IMR-90 (cell line): Measurements from ENCODE around the gene RET. TPM values are rescaled to one million over a fixed set of nuclear protein-coding genes. Genes with fewer than 3 reads are reported as not detected.

Experiments
- ATAC-seq: fragments of 200-7000 bp; cut with Tn5 transposase; 2 replicates; pipeline ENCODE4 v1.9.1; 2020; ENCODE audit warnings: low read depth, mild to moderate bottlenecking, moderate library complexity
- BruUV-seq: library from RNA; stranded (reverse); fragments of 400-500 nt; replicated peaks from 2 replicates; lab custom pipeline; 2021; lab: Mats Ljungman, UMichigan
- CTCF ChIA-PET: fragments of 300-600 bp; formaldehyde crosslinking; extraction: SDS; loops from one replicate; lab custom pipeline; 2021; ENCODE audit warnings: antibody characterized with exemption; lab: Yijun Ruan, JAX
- POLR2A ChIA-PET: fragments of 300-600 bp; sonication (Branson Sonifier 250); formaldehyde crosslinking; loops from one replicate; lab custom pipeline; 2022; ENCODE audit warnings: antibody characterized with exemption; ENCODE audit not compliant: unreplicated experiment; lab: Charles Lee
- DNase-seq: peaks from one replicate; pipeline ENCODE4 v3.0.0; 2013
- H2AFZ ChIP-seq: replicated peaks from 2 replicates; pipeline ENCODE3; 2013; ENCODE audit warnings: low read length, mild to moderate bottlenecking; ENCODE audit not compliant: poor library complexity
- H2AK5ac ChIP-seq: 2 replicates; pipeline ENCODE4 v1.6.1; 2013; ENCODE audit warnings: low read depth, low read length, inconsistent platforms
- H2AK9ac ChIP-seq: replicated peaks from 2 replicates; pipeline ENCODE3; 2013; ENCODE audit warnings: mild to moderate bottlenecking, low read depth, low read length, moderate library complexity; ENCODE audit not compliant: poor library complexity
- H2BK120ac ChIP-seq: 2 replicates; pipeline ENCODE4 v1.6.1; 2013; ENCODE audit warnings: low read depth, low read length, inconsistent platforms
- H2BK15ac ChIP-seq: 3 replicates; pipeline ENCODE4 v1.6.1; 2013; ENCODE audit warnings: low read depth, low read length, inconsistent platforms
- H2BK20ac ChIP-seq: 2 replicates; pipeline ENCODE4 v1.6.1; 2013; ENCODE audit warnings: low read depth, mild to moderate bottlenecking, inconsistent platforms, low read length, moderate library complexity
- H2BK5ac ChIP-seq: 2 replicates; pipeline ENCODE4 v1.6.1; 2013; ENCODE audit warnings: mild to moderate bottlenecking, low read depth, low read length, inconsistent platforms; ENCODE audit not compliant: poor library complexity, severe bottlenecking
- H3K14ac ChIP-seq: replicated peaks from 2 replicates; pipeline ENCODE4 v1.6.1; 2013; ENCODE audit warnings: low read depth, low read length, inconsistent platforms
- H3K18ac ChIP-seq: 2 replicates; pipeline ENCODE4 v1.6.1; 2013; ENCODE audit warnings: low read depth, low read length, control low read depth
- H3K23ac ChIP-seq: 2 replicates; pipeline ENCODE4 v1.6.1; 2013; ENCODE audit warnings: low read depth, low read length, inconsistent platforms
- H3K27ac ChIP-seq: 2 replicates; pipeline ENCODE4 v1.5.1; 2013; ENCODE audit warnings: mild to moderate bottlenecking, control low read depth, low read length; ENCODE audit not compliant: insufficient read depth
- H3K27me3 ChIP-seq: 2 replicates; pipeline ENCODE4 v1.6.1; 2013; ENCODE audit warnings: low read length; ENCODE audit not compliant: control insufficient read depth, insufficient read depth
- H3K36me3 ChIP-seq: 2 replicates; pipeline ENCODE4 v1.6.1; 2013; ENCODE audit warnings: low read length, mixed read lengths; ENCODE audit not compliant: control insufficient read depth, insufficient read depth
- H3K4ac ChIP-seq: 2 replicates; pipeline ENCODE4 v1.6.1; 2013; ENCODE audit warnings: low read depth, low read length, inconsistent platforms
- H3K4me1 ChIP-seq: 2 replicates; pipeline ENCODE4 v1.6.1; 2013; ENCODE audit warnings: low read length, mixed read lengths; ENCODE audit not compliant: control insufficient read depth, insufficient read depth
- H3K4me2 ChIP-seq: 2 replicates; pipeline ENCODE4 v1.6.1; 2013; ENCODE audit warnings: low read depth, mild to moderate bottlenecking, control low read depth, low read length, moderate library complexity
- H3K4me3 ChIP-seq: 2 replicates; pipeline ENCODE4 v1.5.1; 2013; ENCODE audit warnings: low read depth, mild to moderate bottlenecking, control low read depth, low read length, moderate library complexity; ENCODE audit not compliant: insufficient read depth
- H3K56ac ChIP-seq: 2 replicates; pipeline ENCODE4 v1.6.1; 2013; ENCODE audit warnings: low read length, inconsistent platforms; ENCODE audit not compliant: insufficient read depth; ENCODE audit errors: extremely low read depth
- H3K79me1 ChIP-seq, 2 experiments: 2 replicates each; pipeline ENCODE4 v1.6.1; 2013; ENCODE audit warnings: low read length in 2 of 2, inconsistent platforms in 1 of 2, low read depth in 1 of 2
- H3K9ac ChIP-seq: 2 replicates; pipeline ENCODE4 v1.6.1; 2013; ENCODE audit warnings: low read depth, low read length, control low read depth
- H3K9me1 ChIP-seq: 2 replicates; pipeline ENCODE4 v1.6.1; 2013; ENCODE audit warnings: low read length, inconsistent platforms; ENCODE audit not compliant: insufficient read depth
- H3K9me3 ChIP-seq: 2 replicates; pipeline ENCODE4 v1.6.1; 2013; ENCODE audit warnings: low read length; ENCODE audit not compliant: control insufficient read depth, insufficient read depth
- H4K20me1 ChIP-seq: 2 replicates; pipeline ENCODE4 v1.6.1; 2013; ENCODE audit warnings: low read length, inconsistent platforms; ENCODE audit not compliant: insufficient read depth
- H4K5ac ChIP-seq: 2 replicates; pipeline ENCODE4 v1.6.1; 2013; ENCODE audit warnings: mild to moderate bottlenecking, low read depth, low read length, control low read depth
- H4K8ac ChIP-seq, 2 experiments: 2 replicates each; pipeline ENCODE4 v1.6.1; 2013; ENCODE audit warnings: low read depth in 2 of 2, low read length in 2 of 2, control low read depth in 1 of 2, inconsistent platforms in 1 of 2
- H4K91ac ChIP-seq: 2 replicates; pipeline ENCODE4 v1.6.1; 2013; ENCODE audit warnings: low read depth, low read length, inconsistent platforms; ENCODE audit not compliant: insufficient read depth
- BHLHE40 ChIP-seq: fragments of 150-350 bp; IDR thresholded peaks from 2 replicates; pipeline ENCODE4 v1.6.1; 2016; ENCODE audit warnings: mild to moderate bottlenecking, low read depth, low read length
- CEBPB ChIP-seq: IDR thresholded peaks from 2 replicates; pipeline ENCODE4 v1.6.1; 2012; ENCODE audit warnings: low read depth, low read length, improper control_type of control experiment
- CHD1 ChIP-seq: IDR thresholded peaks from 2 replicates; pipeline ENCODE4 v1.6.1; 2012; ENCODE audit warnings: low read depth, low read length, improper control_type of control experiment
- CTCF ChIP-seq: conservative IDR thresholded peaks from 2 replicates; pipeline ENCODE4 v1.5.1; 2012; ENCODE audit warnings: mild to moderate bottlenecking, low read depth, low read length, improper control_type of control experiment
- ELK1 ChIP-seq: fragments of 150-350 bp; IDR thresholded peaks from 2 replicates; pipeline ENCODE4 v1.6.1; 2016; ENCODE audit warnings: low read depth, mild to moderate bottlenecking, low read length, moderate library complexity, borderline replicate concordance
- FOS ChIP-seq: fragments of 150-350 bp; IDR thresholded peaks from 2 replicates; pipeline ENCODE4 v1.6.1; 2016; ENCODE audit warnings: low read depth, low read length
- MAFK ChIP-seq: IDR thresholded peaks from 2 replicates; pipeline ENCODE4 v1.6.1; 2012; ENCODE audit warnings: low read depth, low read length, improper control_type of control experiment
- MAZ ChIP-seq: IDR thresholded peaks from 2 replicates; pipeline ENCODE4 v1.6.1; 2012; ENCODE audit warnings: low read depth, mild to moderate bottlenecking, low read length, improper control_type of control experiment, moderate library complexity, borderline replicate concordance
- MXI1 ChIP-seq: IDR thresholded peaks from 2 replicates; pipeline ENCODE4 v1.6.1; 2012; ENCODE audit warnings: low read depth, mild to moderate bottlenecking, low read length, moderate library complexity, borderline replicate concordance
- NFE2L2 ChIP-seq: fragments of 150-350 bp; IDR thresholded peaks from 2 replicates; pipeline ENCODE4 v1.6.1; 2016; ENCODE audit warnings: low read depth, mild to moderate bottlenecking, low read length
- POLR2A ChIP-seq: IDR thresholded peaks from 2 replicates; pipeline ENCODE4 v1.6.1; 2012; ENCODE audit warnings: mild to moderate bottlenecking, low read depth, low read length
- RAD21 ChIP-seq: IDR thresholded peaks from 2 replicates; pipeline ENCODE4 v1.6.1; 2012; ENCODE audit warnings: low read length, improper control_type of control experiment
- RCOR1 ChIP-seq: IDR thresholded peaks from 2 replicates; pipeline ENCODE4 v1.6.1; 2012; ENCODE audit warnings: mild to moderate bottlenecking, low read length, improper control_type of control experiment; ENCODE audit not compliant: insufficient replicate concordance
- RFX5 ChIP-seq: IDR thresholded peaks from 2 replicates; pipeline ENCODE4 v1.8.0; 2012; ENCODE audit warnings: low read depth, mild to moderate bottlenecking, low read length, moderate library complexity
- SMC3 ChIP-seq: fragments of 150-350 bp; IDR thresholded peaks from 2 replicates; pipeline ENCODE4 v1.6.1; 2016; ENCODE audit warnings: low read depth, mild to moderate bottlenecking, antibody characterized with exemption, low read length, moderate library complexity
- WGBS, 2 experiments: methylation state at CpG; one replicate each; pipeline versions ENCODE4 v1.1.5 to v1.1.7; 2013; ENCODE audit warnings: missing lambda C conversion rate in 2 of 2; ENCODE audit not compliant: insufficient read length in 1 of 2; ENCODE audit errors: extremely low coverage in 2 of 2; 5-methylcytosine and 5-hydroxymethylcytosine counted together
- dilution Hi-C: fragments of 300-500 bp; cut with HindIII; formaldehyde crosslinking; loops from one replicate; pipeline ENCODE4 v1.14.3; 2018; ENCODE audit warnings: low sequenced_read_pairs; ENCODE audit not compliant: unreplicated experiment
- in situ Hi-C: fragments of 300-500 bp; cut with MboI; formaldehyde crosslinking; loops from 3 replicates; pipeline ENCODE4 v1.14.3; 2019; ENCODE audit warnings: low sequenced_read_pairs, inconsistent platforms, mixed read lengths
- intact Hi-C: fragments of 100-400 bp; cut with micrococcal nuclease; formaldehyde crosslinking; loops from 2 replicates; pipeline ENCODE4 v1.10.0; 2022
- polyA plus RNA-seq, 3 experiments: library from polyadenylated mRNA; depleted of rRNA; stranded (reverse); fragments of >200 nt; gene quantifications; 2 replicates each; pipeline ENCODE4 v1.2.3, GENCODE V29; 2012; ENCODE audit warnings: low replicate concordance in 1 of 3
- total RNA-seq: library from RNA; depleted of rRNA; stranded (reverse); fragments of >200 nt; gene quantifications from 2 replicates; pipeline ENCODE4 v1.2.3, GENCODE V29; 2012
- TF ChIP-seq, protein P1 (sequence below): fragments of 150-350 bp; IDR thresholded peaks from 2 replicates; pipeline ENCODE4 v1.6.1; 2017; ENCODE audit warnings: mild to moderate bottlenecking, antibody characterized with exemption, low read length, low read depth

RET gene
- total and polyA plus RNA-seq, 2 of the 4 experiments (the other 2 are of a cell fraction) = 0.10 to 0.18 TPM

GRCh38 chr10:43059828-43060227 lies 17.0 kb upstream of the RET start:
- Histone ChIP-seq H3K18ac (no peak overlapping the region), H3K9me1 (no peaks in the 10 kb centered on the region), H2BK20ac (no peak overlapping the region), H3K9ac (no peak overlapping the region), H2BK120ac (no peak overlapping the region), H3K9me3 (no peaks in the 10 kb centered on the region), H3K36me3 (no peaks in the 10 kb centered on the region), H3K56ac (no peak overlapping the region), H3K27ac (no peak overlapping the region), H3K4me2 (no peak overlapping the region), H3K23ac (no peak overlapping the region), H4K20me1 (no peaks in the 10 kb centered on the region), H2BK15ac (no peak overlapping the region), H3K4me1 (no peaks in the 10 kb centered on the region), H2AK9ac (no peak overlapping the region), H2BK5ac (no peak overlapping the region), H4K91ac (no peak overlapping the region), H4K8ac (no peak overlapping the region), H3K79me1 (no peaks in the 10 kb centered on the region), H2AK5ac (no peak overlapping the region), H3K27me3 (peaks cover 13% of the 10 kb centered on the region), H3K4ac (no peak overlapping the region), H2AFZ (no peak overlapping the region), H4K5ac (no peak overlapping the region), H3K4me3 (no peak overlapping the region), H3K14ac (no peak overlapping the region)
- WGBS, 2 experiments = no CpG with 5 or more reads among the region's 7 CpGs
- no peak for ATAC-seq
- POLR2A ChIA-PET = no interaction called here
- in situ Hi-C loops (loop anchor here (25.0 kb wide), 1 partner anchor 173 kb away; no protein-coding TSS in a partner anchor), intact Hi-C loops (no loop called here), dilution Hi-C loops (no loop called here)
- CTCF ChIA-PET = no interaction called here
- no TSS peak for BruUV-seq
- TF ChIP-seq MAZ (no peak), CEBPB (no peak), RFX5 (no peak), MAFK (no peak), SMC3 (no peak), RAD21 (no peak), RCOR1 (no peak), BHLHE40 (no peak), POLR2A (no peak), ELK1 (no peak), MXI1 (no peak), CHD1 (no peak), FOS (no peak), NFE2L2 (no peak), CTCF (no peak)
- TF ChIP-seq, protein P1, sequence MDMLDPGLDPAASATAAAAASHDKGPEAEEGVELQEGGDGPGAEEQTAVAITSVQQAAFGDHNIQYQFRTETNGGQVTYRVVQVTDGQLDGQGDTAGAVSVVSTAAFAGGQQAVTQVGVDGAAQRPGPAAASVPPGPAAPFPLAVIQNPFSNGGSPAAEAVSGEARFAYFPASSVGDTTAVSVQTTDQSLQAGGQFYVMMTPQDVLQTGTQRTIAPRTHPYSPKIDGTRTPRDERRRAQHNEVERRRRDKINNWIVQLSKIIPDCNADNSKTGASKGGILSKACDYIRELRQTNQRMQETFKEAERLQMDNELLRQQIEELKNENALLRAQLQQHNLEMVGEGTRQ = no peak
- DNase-seq = no peak
